Measurements from ENCODE around the gene SULT1A3. TPM values are rescaled to one million over a fixed set of nuclear protein-coding genes. Genes with fewer than 3 reads are reported as not detected.

SULT1A3 gene
- total RNA-seq, 4 donors from 2014 or later: 97.4 to 195 (median 133) TPM

DNA sequence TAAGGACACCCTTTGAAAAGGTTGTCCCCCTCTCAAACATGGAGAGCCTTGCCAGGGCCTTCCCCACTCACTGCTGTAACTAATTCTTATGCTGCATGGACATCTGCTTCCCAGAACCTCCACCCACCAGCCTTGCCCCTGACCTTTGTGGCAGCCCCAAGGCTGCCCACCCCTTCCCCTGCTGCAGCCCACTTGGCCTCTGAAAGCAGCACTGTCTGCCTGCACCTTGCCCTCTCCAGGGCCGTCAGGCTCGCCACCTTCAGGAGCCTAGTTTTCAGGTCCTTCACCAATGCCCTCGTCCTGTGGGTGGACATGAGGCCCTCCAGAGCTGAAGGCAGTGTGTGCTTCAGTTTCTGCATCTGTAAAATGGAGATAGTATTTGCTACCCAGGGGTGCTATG, 18.3 kb upstream of the SULT1A3 start:
- Histone ChIP-seq H3K4me3 (no peak overlapping the region), H3K4me1 (peaks cover 0 to 21% (median 0%) of the 10 kb centered on the region in 4 donors), H3K27ac (no peak overlapping the region), H3K36me3 (no peaks in the 10 kb centered on the region), H3K9me3 (no peaks in the 10 kb centered on the region), H3K27me3 (no peaks in the 10 kb centered on the region)
- no peak for TF ChIP-seq POLR2A (IDR thresholded peaks at IDR 0.05)
- TF ChIP-seq, protein P1, sequence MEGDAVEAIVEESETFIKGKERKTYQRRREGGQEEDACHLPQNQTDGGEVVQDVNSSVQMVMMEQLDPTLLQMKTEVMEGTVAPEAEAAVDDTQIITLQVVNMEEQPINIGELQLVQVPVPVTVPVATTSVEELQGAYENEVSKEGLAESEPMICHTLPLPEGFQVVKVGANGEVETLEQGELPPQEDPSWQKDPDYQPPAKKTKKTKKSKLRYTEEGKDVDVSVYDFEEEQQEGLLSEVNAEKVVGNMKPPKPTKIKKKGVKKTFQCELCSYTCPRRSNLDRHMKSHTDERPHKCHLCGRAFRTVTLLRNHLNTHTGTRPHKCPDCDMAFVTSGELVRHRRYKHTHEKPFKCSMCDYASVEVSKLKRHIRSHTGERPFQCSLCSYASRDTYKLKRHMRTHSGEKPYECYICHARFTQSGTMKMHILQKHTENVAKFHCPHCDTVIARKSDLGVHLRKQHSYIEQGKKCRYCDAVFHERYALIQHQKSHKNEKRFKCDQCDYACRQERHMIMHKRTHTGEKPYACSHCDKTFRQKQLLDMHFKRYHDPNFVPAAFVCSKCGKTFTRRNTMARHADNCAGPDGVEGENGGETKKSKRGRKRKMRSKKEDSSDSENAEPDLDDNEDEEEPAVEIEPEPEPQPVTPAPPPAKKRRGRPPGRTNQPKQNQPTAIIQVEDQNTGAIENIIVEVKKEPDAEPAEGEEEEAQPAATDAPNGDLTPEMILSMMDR (IDR thresholded peaks at IDR 0.05): no peak
- DNase-seq: no peak

- TF ChIP-seq POLR2A (IDR thresholded peaks at IDR 0.05): peak; percentile 37 to 48
- TF ChIP-seq, protein P1 (IDR thresholded peaks at IDR 0.05): no peak
- H3K27ac ChIP-seq: peak within 1 kb of the TSS; percentile 80 to 97 (median 86)
- peak; percentile 90 to 96 (median 96) for DNase-seq
- no peaks in the 10 kb centered on the region for H3K27me3 ChIP-seq
- no peaks in the 10 kb centered on the region for H3K36me3 ChIP-seq
- peak within 1 kb of the TSS; percentile 65 to 97 (median 67) for H3K4me3 ChIP-seq
- peaks cover 0 to 39% (median 19%) of the 10 kb centered on the region in 4 donors for H3K4me1 ChIP-seq
- H3K9me3 ChIP-seq: no peaks in the 10 kb centered on the region
Measured at GRCh38 chr16:30183233-30184095, 15.6 kb upstream of the SULT1A3 start, which contains the start of gene CORO1A. TSS of gene CORO1A (plus strand) at chr16:30183602. CDS start at chr16:30185210, 1,608 bp downstream.

DNA sequence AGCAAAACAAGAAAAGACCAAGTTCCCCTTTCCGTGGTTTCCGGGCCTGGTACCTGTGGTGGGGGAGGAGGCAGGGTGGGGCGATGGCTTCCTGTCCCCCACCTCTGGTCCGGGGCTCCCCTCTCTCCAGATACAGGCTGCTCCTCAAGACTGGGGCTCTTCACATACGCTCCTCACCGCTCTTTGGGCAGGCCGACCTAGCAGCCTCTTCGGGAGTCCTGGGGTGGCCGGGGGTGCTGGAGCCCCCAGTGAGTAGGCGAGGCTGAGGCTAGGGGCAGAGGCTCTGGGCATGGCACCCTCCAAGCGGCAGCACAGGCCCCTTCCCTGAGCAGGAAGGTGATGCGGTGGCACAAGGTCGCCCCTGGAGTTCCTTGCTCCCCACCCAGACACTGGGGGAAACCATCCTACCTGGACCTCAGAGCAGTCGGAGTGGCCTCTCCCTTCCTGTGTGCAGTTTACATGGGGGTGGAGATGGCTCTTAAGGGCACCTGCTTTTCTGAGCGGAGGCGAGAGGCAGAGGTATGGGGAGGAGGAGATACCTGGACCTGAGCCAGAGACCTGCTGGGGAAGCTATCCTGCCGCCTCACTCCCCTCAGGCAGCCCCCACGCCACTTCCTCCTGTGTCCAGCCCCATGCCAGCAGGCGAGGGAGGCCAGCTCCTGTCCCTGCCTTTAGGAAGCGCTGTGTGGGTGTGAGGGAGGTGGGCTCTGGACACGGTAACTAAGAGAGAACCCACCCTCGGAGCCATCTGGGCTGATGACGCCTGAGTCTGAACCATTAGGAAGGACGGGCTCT, 14.8 kb upstream of the SULT1A3 start:
- no peaks in the 10 kb centered on the region for H3K27me3 ChIP-seq
- no peaks in the 10 kb centered on the region for H3K36me3 ChIP-seq
- DNase-seq: peak; percentile 57 to 94 (median 90)
- no peaks in the 10 kb centered on the region for H3K9me3 ChIP-seq
- TF ChIP-seq, protein P1 (IDR thresholded peaks at IDR 0.05): no peak
- peak; percentile 11 to 16 for TF ChIP-seq POLR2A (IDR thresholded peaks at IDR 0.05)
- peak overlapping the region; percentile 65 to 97 (median 67) for H3K4me3 ChIP-seq
- H3K4me1 ChIP-seq: peaks cover 0 to 34% (median 19%) of the 10 kb centered on the region in 4 donors
- H3K27ac ChIP-seq: peak overlapping the region; percentile 80 to 97 (median 86)

DNA sequence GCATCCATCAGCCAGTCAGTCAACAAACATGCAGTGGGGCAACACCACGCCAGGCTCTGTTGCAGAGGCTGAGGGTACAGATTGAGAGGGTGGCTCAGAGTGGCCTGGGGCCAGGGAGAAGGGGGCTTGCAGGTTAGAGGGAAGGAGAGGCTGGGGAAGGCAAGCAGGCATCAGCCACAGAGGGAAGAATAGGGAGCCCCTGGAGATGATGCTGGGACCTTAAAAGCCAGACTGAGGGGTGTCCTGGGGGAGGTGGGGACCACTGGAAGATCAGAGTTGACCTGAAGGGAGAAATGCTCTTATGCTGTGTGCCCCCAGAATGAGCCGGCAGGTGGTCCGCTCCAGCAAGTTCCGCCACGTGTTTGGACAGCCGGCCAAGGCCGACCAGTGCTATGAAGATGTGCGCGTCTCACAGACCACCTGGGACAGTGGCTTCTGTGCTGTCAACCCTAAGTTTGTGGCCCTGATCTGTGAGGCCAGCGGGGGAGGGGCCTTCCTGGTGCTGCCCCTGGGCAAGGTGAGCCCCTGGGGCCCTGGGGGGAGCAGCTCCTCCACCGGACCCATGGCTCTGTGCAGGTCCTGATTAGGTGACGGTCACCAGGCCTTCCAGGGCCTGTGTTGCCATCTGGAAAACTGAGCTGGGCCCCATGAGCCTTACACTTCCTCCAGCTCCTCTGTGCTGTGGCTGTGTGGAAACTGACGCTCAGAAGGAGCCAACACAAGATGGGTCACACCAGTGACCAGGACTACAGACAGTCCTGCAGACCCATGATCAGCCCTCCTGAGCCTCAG, 14.0 kb upstream of the SULT1A3 start:
- TF ChIP-seq, protein P1 (IDR thresholded peaks at IDR 0.05): no peak
- TF ChIP-seq POLR2A (IDR thresholded peaks at IDR 0.05): no peak
- no peaks in the 10 kb centered on the region for H3K27me3 ChIP-seq
- peak in 2 of 3 donors; percentile 48 to 63 for DNase-seq
- peak overlapping the region; percentile 80 to 97 (median 86) for H3K27ac ChIP-seq
- no peaks in the 10 kb centered on the region for H3K36me3 ChIP-seq
- H3K4me3 ChIP-seq: peak overlapping the region; percentile 65 to 97 (median 67)
- peaks cover 0 to 34% (median 19%) of the 10 kb centered on the region in 4 donors for H3K4me1 ChIP-seq
- no peaks in the 10 kb centered on the region for H3K9me3 ChIP-seq
